Renal cortex interstitium (tissue), 11 donors: ENCODE data around the gene TTI1. TPM values are rescaled to one million over a fixed set of nuclear protein-coding genes. Genes with fewer than 3 reads are reported as not detected.

Experiments
- DNase-seq, 11 donors: peaks; one replicate each; pipeline ENCODE4 v3.0.0-alpha.2; 2013; ENCODE audit warnings: low read depth in 9 of 11, low spot score in 4 of 11; ENCODE audit errors: extremely low read depth in 1 of 11
- polyA plus RNA-seq, 3 donors: library from polyadenylated mRNA; unstranded; fragments of 120-200 nt; gene quantifications; one replicate each; pipeline ENCODE4 v1.2.1, GENCODE V29; 2013; ENCODE audit not compliant: insufficient read length in 3 of 3

Gene TTI1
- polyA plus RNA-seq, 3 donors, result 29.5 to 32.1 (median 30.4) TPM

DNA sequence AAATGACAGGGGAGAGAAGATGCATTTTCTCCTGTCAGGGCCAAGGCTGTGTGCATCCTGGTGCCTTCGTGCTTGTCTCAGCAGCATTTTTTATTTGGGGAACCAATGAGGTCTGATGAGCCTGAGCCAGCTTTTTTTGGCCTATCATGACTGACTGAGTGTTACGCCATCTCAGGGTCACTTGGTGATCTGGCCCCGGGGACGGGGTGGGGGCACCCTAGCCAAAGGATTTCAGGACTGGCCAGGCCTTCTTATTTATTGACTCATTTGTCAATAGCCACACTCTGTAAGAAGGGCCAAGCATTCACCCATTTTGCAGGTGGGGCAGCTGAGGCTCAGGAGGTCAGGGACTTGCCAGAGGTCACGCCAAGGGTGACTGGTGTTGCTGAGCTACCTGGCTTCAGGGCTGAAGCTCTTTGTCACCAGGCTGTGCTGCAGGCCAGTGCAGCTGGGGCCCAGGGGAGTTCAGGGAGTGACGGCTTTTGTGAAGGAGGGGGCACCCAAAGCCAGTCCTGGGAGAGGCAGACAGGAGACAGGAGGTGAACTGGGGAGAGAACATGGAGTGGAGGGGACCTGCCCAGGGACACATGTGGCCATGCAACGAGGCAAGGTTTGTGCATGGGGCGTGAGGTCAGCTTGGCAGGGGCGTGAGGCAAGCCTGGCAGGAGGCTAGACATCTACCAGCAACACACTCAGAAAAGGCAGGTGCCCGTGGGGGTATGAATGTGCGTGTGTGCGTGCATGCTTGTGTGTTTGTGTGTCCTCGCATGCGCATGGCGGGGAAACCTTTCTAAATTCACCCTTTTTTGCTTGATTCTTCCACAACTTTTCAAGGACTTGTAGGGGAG is 99.2 kb downstream of the TTI1 start:
- DNase-seq, result no peak

Other genes with a start within 250 kb of the TTI1 start
- 1 to 10 TPM in 2 of 3 donors, under 1 TPM in 1; 0.82 to 3.3 (median 1.9) TPM for gene VSTM2L, start 130.3 kb downstream of the TTI1 start, polyA plus RNA-seq
- gene RPRD1B, start 290 bp upstream of the TTI1 start, polyA plus RNA-seq, result 10 to 100 TPM; 35.8 to 41.4 (median 38.4) TPM
- gene TGM2, start 131.8 kb upstream of the TTI1 start, polyA plus RNA-seq, result 10 to 100 TPM; 29.3 to 40.4 (median 39.4) TPM
- gene KIAA1755, start 227.3 kb upstream of the TTI1 start, polyA plus RNA-seq, result 1 to 10 TPM; 1.1 to 3.6 (median 2.9) TPM